Astrocyte (in vitro differentiated cells and primary cell): Measurements from ENCODE around the gene PCED1A. TPM values are rescaled to one million over a fixed set of nuclear protein-coding genes. Genes with fewer than 3 reads are reported as not detected.

Experiments
- DNase-seq: peaks from one replicate; pipeline ENCODE4 v3.0.0-alpha.2; 2010; ENCODE audit warnings: low read depth
- FAIRE-seq: peaks from 2 replicates; lab custom pipeline; 2011; peaks lifted over from hg19 to GRCh38; lab: Jason Lieb, UNC
- H2AFZ ChIP-seq: 2 replicates; pipeline ENCODE4 v1.6.0; 2012; ENCODE audit warnings: low read depth, low read length, inconsistent platforms
- H3K27ac ChIP-seq: 2 replicates; pipeline ENCODE4 v1.5.1; 2011; ENCODE audit warnings: low read depth, low read length, inconsistent platforms
- H3K27me3 ChIP-seq: 2 replicates; pipeline ENCODE4 v1.6.0; 2011; ENCODE audit warnings: low read length, inconsistent platforms; ENCODE audit not compliant: insufficient read depth
- H3K36me3 ChIP-seq: 2 replicates; pipeline ENCODE4 v1.5.1; 2011; ENCODE audit warnings: low read length, inconsistent platforms; ENCODE audit not compliant: insufficient read depth
- H3K4me1 ChIP-seq: 2 replicates; pipeline ENCODE4 v1.5.1; 2011; ENCODE audit warnings: low read length, inconsistent platforms; ENCODE audit not compliant: insufficient read depth
- H3K4me2 ChIP-seq: 2 replicates; pipeline ENCODE4 v1.6.0; 2012; ENCODE audit warnings: low read length, inconsistent platforms
- H3K4me3 ChIP-seq: 2 replicates; pipeline ENCODE4 v1.5.1; 2011; ENCODE audit warnings: low read depth, mild to moderate bottlenecking, low read length, inconsistent platforms; ENCODE audit not compliant: insufficient read depth
- H3K79me2 ChIP-seq: 2 replicates; pipeline ENCODE4 v1.6.0; 2012; ENCODE audit warnings: mild to moderate bottlenecking, low read length, inconsistent platforms; ENCODE audit not compliant: insufficient read depth
- H3K9ac ChIP-seq: 2 replicates; pipeline ENCODE4 v1.6.0; 2012; ENCODE audit warnings: mild to moderate bottlenecking, low read length, inconsistent platforms
- H3K9me3 ChIP-seq: 2 replicates; pipeline ENCODE4 v1.5.1; 2012; ENCODE audit warnings: low read depth, mild to moderate bottlenecking, low read length, inconsistent platforms; ENCODE audit not compliant: insufficient read depth
- H4K20me1 ChIP-seq: 2 replicates; pipeline ENCODE4 v1.6.0; 2012; ENCODE audit warnings: low read length, inconsistent platforms; ENCODE audit not compliant: insufficient read depth
- H3K27ac Mint-ChIP-seq: one replicate; pipeline ENCODE4 v1.8.0; 2021; ENCODE audit warnings: mild to moderate bottlenecking, mixed read lengths; ENCODE audit not compliant: unreplicated experiment
- H3K27me3 Mint-ChIP-seq: one replicate; pipeline ENCODE4 v1.8.0; 2021; ENCODE audit warnings: low read depth, mixed read lengths; ENCODE audit not compliant: unreplicated experiment
- H3K36me3 Mint-ChIP-seq: one replicate; pipeline ENCODE4 v1.8.0; 2021; ENCODE audit warnings: low read depth, mixed read lengths; ENCODE audit not compliant: unreplicated experiment
- H3K4me1 Mint-ChIP-seq: one replicate; pipeline ENCODE4 v1.8.0; 2021; ENCODE audit warnings: low read depth, mixed read lengths; ENCODE audit not compliant: unreplicated experiment
- H3K4me3 Mint-ChIP-seq: one replicate; pipeline ENCODE4 v1.8.0; 2021; ENCODE audit warnings: mild to moderate bottlenecking, moderate library complexity, mixed read lengths; ENCODE audit not compliant: unreplicated experiment
- H3K9me3 Mint-ChIP-seq: one replicate; pipeline ENCODE4 v1.8.0; 2021; ENCODE audit warnings: mild to moderate bottlenecking, mixed read lengths; ENCODE audit not compliant: unreplicated experiment
- CTCF ChIP-seq: IDR thresholded peaks from 2 replicates; pipeline ENCODE4 v1.5.1; 2011; ENCODE audit warnings: low read depth, mild to moderate bottlenecking, inconsistent platforms, low read length, moderate library complexity; ENCODE audit not compliant: insufficient read depth
- EZH2 ChIP-seq: IDR thresholded peaks from 2 replicates; pipeline ENCODE4 v1.6.1; 2012; ENCODE audit warnings: mild to moderate bottlenecking, low read length, inconsistent platforms; ENCODE audit not compliant: insufficient read depth
- total RNA-seq: library from RNA; stranded (reverse); gene quantifications from 2 replicates; pipeline ENCODE4 v1.2.1, GENCODE V29; 2021

Gene PCED1A
- total RNA-seq, 1 donor from 2014 or later = 17.2 TPM

GRCh38 chr20:2845607-2846006, 5.2 kb upstream of the PCED1A start:
- Mint-ChIP-seq H3K4me3 (no peak overlapping the region), H3K27me3 (no peaks in the 10 kb centered on the region), H3K36me3 (no peaks in the 10 kb centered on the region), H3K4me1 (no peaks in the 10 kb centered on the region), H3K9me3 (no peaks in the 10 kb centered on the region), H3K27ac (no peak overlapping the region)
- H3K4me2 ChIP-seq = no peak overlapping the region
- H3K27me3 ChIP-seq = no peaks in the 10 kb centered on the region
- no peaks in the 10 kb centered on the region for H3K36me3 ChIP-seq
- H3K4me3 ChIP-seq = no peak overlapping the region
- no peak overlapping the region for H3K27ac ChIP-seq
- no peak overlapping the region for H3K9ac ChIP-seq
- H2AFZ ChIP-seq = no peak overlapping the region
- peaks cover 10% of the 10 kb centered on the region for H4K20me1 ChIP-seq
- no peaks in the 10 kb centered on the region for H3K4me1 ChIP-seq
- no peaks in the 10 kb centered on the region for H3K9me3 ChIP-seq
- DNase-seq (no peak), FAIRE-seq (no peak)
- TF ChIP-seq EZH2 (no peak), CTCF (no peak)
- peaks cover 7% of the 10 kb centered on the region for H3K79me2 ChIP-seq

GRCh38 chr20:2840967-2841531, 594 bp upstream of the PCED1A start:
- Mint-ChIP-seq H3K36me3 (peaks cover 24% of the 10 kb centered on the region), H3K27ac (no peak overlapping the region), H3K9me3 (no peaks in the 10 kb centered on the region), H3K27me3 (no peaks in the 10 kb centered on the region), H3K4me3 (peak overlapping the region; percentile 89), H3K4me1 (peaks cover 3% of the 10 kb centered on the region)
- H3K27me3 ChIP-seq = no peaks in the 10 kb centered on the region
- TF ChIP-seq EZH2 = no peak
- TF ChIP-seq CTCF = no peak
- H3K27ac ChIP-seq = peak overlapping the region; percentile 17
- peaks cover 6% of the 10 kb centered on the region for H4K20me1 ChIP-seq
- peak overlapping the region; percentile 85 for H3K4me2 ChIP-seq
- peak overlapping the region; percentile 86 for H3K9ac ChIP-seq
- peaks cover 15% of the 10 kb centered on the region for H3K79me2 ChIP-seq
- peaks cover 2% of the 10 kb centered on the region for H3K36me3 ChIP-seq
- FAIRE-seq = no peak
- peak overlapping the region; percentile 100 for H2AFZ ChIP-seq
- peak overlapping the region; percentile 83 for H3K4me3 ChIP-seq
- DNase-seq = peak; percentile 63
- peaks cover 9% of the 10 kb centered on the region for H3K4me1 ChIP-seq
- H3K9me3 ChIP-seq = no peaks in the 10 kb centered on the region

GRCh38 chr20:2839732-2840137, 720 bp downstream of the PCED1A start:
- Histone ChIP-seq H3K9me3 (no peaks in the 10 kb centered on the region), H3K27ac (no peak overlapping the region), H3K27me3 (no peaks in the 10 kb centered on the region), H3K4me2 (peak overlapping the region; percentile 85), H3K36me3 (peaks cover 2% of the 10 kb centered on the region), H3K79me2 (peaks cover 15% of the 10 kb centered on the region), H3K4me3 (peak overlapping the region; percentile 83), H3K4me1 (peaks cover 9% of the 10 kb centered on the region), H2AFZ (peak overlapping the region; percentile 100), H4K20me1 (peaks cover 3% of the 10 kb centered on the region), H3K9ac (no peak overlapping the region)
- peaks cover 30% of the 10 kb centered on the region for H3K36me3 Mint-ChIP-seq
- TF ChIP-seq CTCF = no peak
- H3K9me3 Mint-ChIP-seq = no peaks in the 10 kb centered on the region
- H3K4me3 Mint-ChIP-seq = peak overlapping the region; percentile 77
- FAIRE-seq (no peak), DNase-seq (no peak)
- peaks cover 3% of the 10 kb centered on the region for H3K4me1 Mint-ChIP-seq
- no peaks in the 10 kb centered on the region for H3K27me3 Mint-ChIP-seq
- H3K27ac Mint-ChIP-seq = peak overlapping the region; percentile 21
